BLaER1 treated with 17β-estradiol and CSF1 and Interleukin-3, amounts not matched to agents 10 nM and 100 nM (cell line): ENCODE measurements around the gene GALNT2.

ENCODE experiments used
- H3K27ac ChIP-seq, 11 experiments: shearing (Covaris generic); formaldehyde crosslinking; 2 replicates each; pipeline ENCODE4 v1.8.1; 2022
- H3K27me3 ChIP-seq, 11 experiments: shearing (Covaris generic); formaldehyde crosslinking; 2 replicates each; pipeline ENCODE4 v1.8.1; 2022
- H3K36me3 ChIP-seq, 11 experiments: shearing (Covaris generic); formaldehyde crosslinking; 2 replicates each; pipeline ENCODE4 v1.8.1; 2022
- H3K4me1 ChIP-seq, 10 experiments: shearing (Covaris generic); formaldehyde crosslinking; 2 replicates each; pipeline ENCODE4 v1.8.1; 2022
- H3K4me2 ChIP-seq, 11 experiments: shearing (Covaris generic); formaldehyde crosslinking; 2 replicates each; pipeline ENCODE4 v1.8.1; 2022
- H3K4me3 ChIP-seq, 10 experiments: shearing (Covaris generic); formaldehyde crosslinking; 2 replicates each; pipeline ENCODE4 v1.8.1; 2022
- H3K9ac ChIP-seq, 11 experiments: shearing (Covaris generic); formaldehyde crosslinking; 2 replicates each; pipeline ENCODE4 v1.8.1; 2022
- H3K9me3 ChIP-seq, 11 experiments: shearing (Covaris generic); formaldehyde crosslinking; replicated peaks in 1 of 11; 2 replicates each; pipeline ENCODE4 v1.8.1; 2022
- H4K20me1 ChIP-seq, 11 experiments: shearing (Covaris generic); formaldehyde crosslinking; 2 replicates each; pipeline ENCODE4 v1.8.1; 2022
- Cebpa-rat ChIP-seq, 11 experiments: shearing (Covaris generic); IDR thresholded peaks; 2 replicates each; pipeline ENCODE4 v1.8.1; 2022

Gene GALNT2

GRCh38 chr1:230104395-230105244 lies 37.6 kb downstream of the GALNT2 start:
- H3K9ac ChIP-seq: peak overlapping the region in 10 of 11 experiments; percentile 17 to 70 (median 52); a peak in 17 of 22 replicates
- peaks cover 81 to 100% (median 98%) of the 10 kb centered on the region in 10 experiments for H3K4me1 ChIP-seq
- H3K9me3 ChIP-seq: no peaks in the 10 kb centered on the region
- H3K36me3 ChIP-seq: peaks cover 0 to 16% (median 0%) of the 10 kb centered on the region in 11 experiments; a peak in 4 of 22 replicates
- H3K4me3 ChIP-seq: peak overlapping the region in 5 of 10 experiments; percentile 10 to 42 (median 26); a peak in 5 of 20 replicates
- TF ChIP-seq Cebpa-rat (IDR thresholded peaks at IDR 0.05): peak in 6 of 11 experiments; percentile 17 to 49 (median 22); a peak in 7 of 22 replicates
- H3K27me3 ChIP-seq: no peaks in the 10 kb centered on the region
- H4K20me1 ChIP-seq: peaks cover 47 to 100% (median 96%) of the 10 kb centered on the region in 11 experiments; a peak in 21 of 22 replicates
- peak overlapping the region in 10 of 11 experiments; percentile 31 to 75 (median 68); a peak in 19 of 22 replicates for H3K27ac ChIP-seq
- H3K4me2 ChIP-seq: peak overlapping the region; percentile 79 to 99 (median 94)

GRCh38 chr1:230105245-230105753 lies 38.3 kb downstream of the GALNT2 start:
- H3K9me3 ChIP-seq: no peaks in the 10 kb centered on the region
- H3K4me3 ChIP-seq: peak overlapping the region in 4 of 10 experiments; percentile 10 to 42 (median 22); a peak in 3 of 20 replicates
- H3K36me3 ChIP-seq: peaks cover 0 to 13% (median 0%) of the 10 kb centered on the region in 11 experiments; a peak in 4 of 22 replicates
- peaks cover 88 to 100% (median 100%) of the 10 kb centered on the region in 10 experiments for H3K4me1 ChIP-seq
- H4K20me1 ChIP-seq: peaks cover 49 to 100% (median 98%) of the 10 kb centered on the region in 11 experiments; a peak in 21 of 22 replicates
- TF ChIP-seq Cebpa-rat (IDR thresholded peaks at IDR 0.05): no peak
- no peaks in the 10 kb centered on the region for H3K27me3 ChIP-seq
- H3K27ac ChIP-seq: peak overlapping the region in 10 of 11 experiments; percentile 31 to 75 (median 68); a peak in 19 of 22 replicates
- H3K4me2 ChIP-seq: peak overlapping the region; percentile 79 to 99 (median 94)
- H3K9ac ChIP-seq: peak overlapping the region in 10 of 11 experiments; percentile 17 to 70 (median 52); a peak in 17 of 22 replicates

GRCh38 chr1:230105754-230106625 lies 39.0 kb downstream of the GALNT2 start:
- Histone ChIP-seq H3K27me3 (no peaks in the 10 kb centered on the region), H3K4me1 (peaks cover 94 to 100% (median 100%) of the 10 kb centered on the region in 10 experiments), H3K9ac (peak overlapping the region in 4 of 11 experiments; percentile 45 to 70 (median 50); a peak in 3 of 22 replicates), H3K4me3 (peak overlapping the region in 1 of 10 experiments; percentile 42; a peak in 1 of 20 replicates), H3K27ac (peak overlapping the region in 9 of 11 experiments; percentile 59 to 75 (median 68); a peak in 18 of 22 replicates), H3K36me3 (peaks cover 0 to 13% (median 0%) of the 10 kb centered on the region in 11 experiments; a peak in 4 of 22 replicates), H4K20me1 (peaks cover 56 to 100% (median 98%) of the 10 kb centered on the region in 11 experiments; a peak in 21 of 22 replicates), H3K4me2 (peak overlapping the region; percentile 79 to 99 (median 94)), H3K9me3 (no peaks in the 10 kb centered on the region)
- peak in 8 of 11 experiments; percentile 39 to 85 (median 70); a peak in 10 of 22 replicates for TF ChIP-seq Cebpa-rat (IDR thresholded peaks at IDR 0.05)

DNA sequence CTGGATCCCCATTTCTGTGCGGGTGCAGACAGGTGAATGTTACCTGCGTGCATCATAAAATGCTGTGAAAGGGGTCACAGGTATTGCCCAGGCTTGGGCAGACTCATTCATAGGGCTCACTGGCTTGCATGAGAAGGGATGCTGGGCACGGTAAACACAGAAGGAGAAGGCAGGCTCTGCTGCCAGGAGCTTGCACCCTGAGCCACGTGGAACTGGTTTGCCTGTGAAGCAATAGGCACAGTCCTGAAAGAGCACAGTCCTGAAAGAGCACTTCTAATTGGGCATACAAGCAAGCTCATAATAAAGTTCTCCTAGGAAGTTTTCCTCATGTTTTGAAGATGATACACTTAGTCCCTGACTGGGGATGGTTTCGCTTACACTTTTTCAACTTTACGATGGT lies 40.9 kb downstream of the GALNT2 start:
- H3K4me3 ChIP-seq: no peak overlapping the region
- no peaks in the 10 kb centered on the region for H3K9me3 ChIP-seq
- TF ChIP-seq Cebpa-rat (IDR thresholded peaks at IDR 0.05): no peak
- peak overlapping the region; percentile 79 to 99 (median 94) for H3K4me2 ChIP-seq
- H4K20me1 ChIP-seq: peaks cover 66 to 100% (median 96%) of the 10 kb centered on the region in 11 experiments; a peak in 21 of 22 replicates
- no peak overlapping the region for H3K27ac ChIP-seq
- H3K36me3 ChIP-seq: peaks cover 0 to 13% (median 0%) of the 10 kb centered on the region in 11 experiments; a peak in 4 of 22 replicates
- peaks cover 94 to 100% (median 100%) of the 10 kb centered on the region in 10 experiments for H3K4me1 ChIP-seq
- H3K27me3 ChIP-seq: no peaks in the 10 kb centered on the region
- no peak overlapping the region for H3K9ac ChIP-seq

DNA sequence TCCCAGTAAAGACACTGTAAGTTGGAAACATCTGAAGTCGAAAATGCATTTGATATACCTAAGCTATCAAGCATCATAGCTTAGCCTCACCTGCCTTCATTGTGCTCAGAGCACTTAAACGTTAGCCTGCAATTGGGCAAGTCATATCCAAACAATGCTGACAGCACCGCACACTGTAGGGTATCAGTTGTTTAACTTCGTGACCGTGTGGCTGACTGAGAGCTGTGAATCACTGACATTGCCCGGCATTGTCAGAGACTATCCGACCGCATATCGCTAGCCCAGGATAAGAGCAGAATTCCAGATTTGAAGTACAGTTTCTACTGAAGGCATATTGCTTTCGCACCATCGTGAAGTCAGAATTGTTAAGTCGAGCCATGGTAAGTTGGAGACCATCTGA lies 41.5 kb downstream of the GALNT2 start:
- H3K4me2 ChIP-seq: peak overlapping the region in 10 of 11 experiments; percentile 59 to 99 (median 94); a peak in 20 of 22 replicates
- H3K4me3 ChIP-seq: no peak overlapping the region
- peaks cover 62 to 100% (median 96%) of the 10 kb centered on the region in 11 experiments; a peak in 20 of 22 replicates for H4K20me1 ChIP-seq
- H3K9ac ChIP-seq: no peak overlapping the region
- peaks cover 0 to 13% (median 0%) of the 10 kb centered on the region in 11 experiments; a peak in 4 of 22 replicates for H3K36me3 ChIP-seq
- peaks cover 94 to 100% (median 100%) of the 10 kb centered on the region in 10 experiments for H3K4me1 ChIP-seq
- H3K27me3 ChIP-seq: no peaks in the 10 kb centered on the region
- no peaks in the 10 kb centered on the region for H3K9me3 ChIP-seq
- H3K27ac ChIP-seq: peak overlapping the region in 2 of 11 experiments; percentile 47 to 52; a peak in 1 of 22 replicates
- TF ChIP-seq Cebpa-rat (IDR thresholded peaks at IDR 0.05): no peak

DNA sequence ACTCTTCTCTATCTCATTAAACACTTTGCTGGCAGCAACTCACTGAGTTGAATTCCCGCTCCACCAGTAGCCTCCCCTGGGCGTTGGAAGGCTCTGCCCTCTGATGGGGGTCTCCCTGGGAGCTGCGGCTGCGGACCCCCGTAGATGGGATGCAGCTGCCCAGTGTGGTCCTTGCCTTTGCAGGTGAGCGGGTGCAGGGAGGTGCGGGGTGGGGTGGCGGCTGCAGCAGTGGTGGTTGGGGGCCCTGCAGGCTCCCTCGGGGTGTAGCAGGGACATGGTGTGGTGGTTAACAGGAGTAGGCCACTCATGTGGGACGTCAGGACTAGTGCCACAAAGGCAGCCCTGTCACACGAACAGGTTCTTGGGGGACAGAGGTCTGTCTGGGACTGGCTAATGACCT lies 42.0 kb downstream of the GALNT2 start:
- Histone ChIP-seq H3K4me1 (peaks cover 94 to 100% (median 100%) of the 10 kb centered on the region in 10 experiments), H4K20me1 (peaks cover 57 to 100% (median 93%) of the 10 kb centered on the region in 11 experiments; a peak in 20 of 22 replicates), H3K4me2 (peak overlapping the region; percentile 59 to 99 (median 94)), H3K27me3 (no peaks in the 10 kb centered on the region), H3K9me3 (no peaks in the 10 kb centered on the region), H3K9ac (peak overlapping the region in 3 of 11 experiments; percentile 16 to 41 (median 34); a peak in 1 of 22 replicates), H3K36me3 (peaks cover 0 to 15% (median 0%) of the 10 kb centered on the region in 11 experiments; a peak in 4 of 22 replicates), H3K27ac (peak overlapping the region in 7 of 11 experiments; percentile 6 to 52 (median 37); a peak in 10 of 22 replicates), H3K4me3 (0 out of 20 replicates have a peak overlapping the region, but pooled peaks of 1 of the 10 experiments have one; percentile 23)
- TF ChIP-seq Cebpa-rat (IDR thresholded peaks at IDR 0.05): no peak

GRCh38 chr1:230109895-230110667 lies 43.0 kb downstream of the GALNT2 start:
- H3K4me2 ChIP-seq: peak overlapping the region; percentile 59 to 99 (median 94)
- H3K27ac ChIP-seq: peak overlapping the region in 7 of 11 experiments; percentile 6 to 52 (median 33); a peak in 12 of 22 replicates
- H3K27me3 ChIP-seq: no peaks in the 10 kb centered on the region
- no peaks in the 10 kb centered on the region for H3K9me3 ChIP-seq
- no peak overlapping the region for H3K4me3 ChIP-seq
- H3K9ac ChIP-seq: peak overlapping the region in 6 of 11 experiments; percentile 8 to 42 (median 36); a peak in 5 of 22 replicates
- TF ChIP-seq Cebpa-rat (IDR thresholded peaks at IDR 0.05): no peak
- H3K36me3 ChIP-seq: peaks cover 0 to 25% (median 0%) of the 10 kb centered on the region in 11 experiments; a peak in 4 of 22 replicates
- peaks cover 94 to 100% (median 100%) of the 10 kb centered on the region in 10 experiments for H3K4me1 ChIP-seq
- peaks cover 48 to 95% (median 83%) of the 10 kb centered on the region in 11 experiments; a peak in 20 of 22 replicates for H4K20me1 ChIP-seq
